GM23248 (cell line): ENCODE results near the gene CNTLN.

ENCODE experiments used
- EZH2 ChIP-seq: fragments of 200-600 bp; sonication (generic); IDR thresholded peaks from 2 replicates; pipeline ENCODE4 v1.6.1; 2018; ENCODE audit warnings: antibody characterized with exemption, mild to moderate bottlenecking; ENCODE audit not compliant: insufficient read depth, poor library complexity, severe bottlenecking
- EZH2phosphoT487 ChIP-seq: fragments of 200-600 bp; sonication (generic); IDR thresholded peaks from 2 replicates; pipeline ENCODE4 v1.6.1; 2018; ENCODE audit warnings: antibody characterized with exemption, moderate library complexity, mild to moderate bottlenecking, low read depth; ENCODE audit not compliant: insufficient read depth

- TF ChIP-seq EZH2 (no peak), EZH2phosphoT487 (no peak)
Observed at GRCh38 chr9:17134396-17135294, at the start of gene CNTLN.
